Left colon (tissue), 2 donors: Measurements from ENCODE around the gene PLCXD3. TPM values are rescaled to one million over a fixed set of nuclear protein-coding genes. Genes with fewer than 3 reads are reported as not detected.
"Not testable (repeated sequence)": the region's sequence is repeated elsewhere in the genome, so short reads cannot be mapped to it uniquely, and the experiment has no call there.

Experiments used
- ATAC-seq: fragments of 200-7000 bp; cut with Tn5 transposase; one replicate; pipeline ENCODE4 v1.9.1; 2020; ENCODE audit warnings: mild to moderate bottlenecking, moderate library complexity
- DNase-seq, 2 donors: peaks; one replicate each; pipeline ENCODE4 v3.0.0-alpha.2; 2020
- intact Hi-C, 2 donors: fragments of 100-400 bp; cut with DNase I in 1 of 2; cut with micrococcal nuclease in 1 of 2; formaldehyde crosslinking; loops; one replicate each; pipeline versions ENCODE4 v1.11.2 to v1.14.0; 2022; cut with DNase I, micrococcal nuclease
- total RNA-seq, 2 donors: library from RNA; stranded (reverse); fragmentation: NEBNext Ultra II Directional; extraction: Animal tissue kit (Norgen Biotek cat#: 25700); gene quantifications; one replicate each; pipeline ENCODE4 v1.2.1, GENCODE V29; 2021
- donor health status: DM: no; HTN: no; CAD: no.
- donor health status: DM: yes; HTN: yes; CAD: no.

The PLCXD3 gene
- total RNA-seq, 2 donors from 2014 or later, result 0.58 to 0.84 TPM

DNA sequence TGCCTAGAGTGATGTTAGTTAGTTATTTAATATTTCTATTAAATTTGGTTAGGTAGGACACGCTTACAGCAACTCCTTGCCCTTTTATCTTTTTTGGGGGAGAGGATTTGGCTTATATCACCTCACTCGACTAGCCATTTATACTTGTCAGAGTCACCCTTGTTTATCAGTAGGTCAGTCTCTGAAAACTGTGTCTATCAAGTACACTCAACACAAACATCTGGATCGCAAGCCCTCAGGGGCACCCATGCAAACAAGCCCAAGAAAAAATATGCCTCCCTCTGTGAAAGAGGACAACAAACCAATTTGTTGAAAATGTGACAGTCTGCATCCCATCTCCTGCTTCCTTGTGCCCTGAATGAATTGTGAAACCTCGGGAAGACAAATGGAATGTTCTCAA lies 139.9 kb downstream of the PLCXD3 start:
- intact Hi-C loops, result no loop called here
- no peak for DNase-seq
- ATAC-seq, result no peak

DNA sequence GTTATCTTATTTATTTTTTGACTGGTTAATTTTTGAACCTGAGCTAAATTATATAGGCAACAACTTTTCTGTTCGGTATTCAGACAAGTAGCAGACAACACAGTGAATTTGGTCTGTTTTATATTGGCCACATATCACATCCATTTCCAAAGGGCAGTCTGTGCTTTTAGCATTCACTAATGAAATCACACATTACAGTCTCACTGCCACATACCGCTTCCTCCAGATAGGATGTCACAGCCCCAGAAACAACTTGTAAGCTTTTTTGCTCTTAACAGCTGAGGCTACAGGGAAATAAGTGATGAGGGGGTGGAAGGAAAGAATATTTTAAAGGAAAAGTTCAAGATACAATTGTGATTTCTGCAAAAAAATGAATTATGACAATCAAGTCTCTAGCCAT lies 140.6 kb downstream of the PLCXD3 start:
- ATAC-seq (no peak), DNase-seq (no peak)
- intact Hi-C loops, result no loop called here

DNA sequence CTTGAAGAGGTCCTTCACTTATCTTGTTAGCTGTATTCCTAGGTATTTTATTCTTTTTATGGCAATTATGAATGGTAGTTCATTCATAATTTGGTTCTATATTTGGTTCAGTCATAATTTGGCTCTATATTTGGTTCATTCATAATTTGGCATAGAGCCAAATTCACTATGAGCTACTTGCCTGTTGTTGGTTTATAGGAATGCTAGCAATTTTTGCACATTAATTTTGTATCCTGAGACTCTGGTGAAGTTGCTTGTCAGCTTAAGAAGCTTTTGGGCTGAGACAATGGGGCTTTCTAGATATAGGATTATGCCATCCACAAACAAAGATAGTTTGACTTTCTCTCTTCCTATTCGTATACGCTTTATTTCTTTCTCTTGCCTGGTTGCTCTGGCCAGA lies 142.2 kb downstream of the PLCXD3 start:
- ATAC-seq (no peak), DNase-seq (no peak)
- intact Hi-C loops, result no loop called here

DNA sequence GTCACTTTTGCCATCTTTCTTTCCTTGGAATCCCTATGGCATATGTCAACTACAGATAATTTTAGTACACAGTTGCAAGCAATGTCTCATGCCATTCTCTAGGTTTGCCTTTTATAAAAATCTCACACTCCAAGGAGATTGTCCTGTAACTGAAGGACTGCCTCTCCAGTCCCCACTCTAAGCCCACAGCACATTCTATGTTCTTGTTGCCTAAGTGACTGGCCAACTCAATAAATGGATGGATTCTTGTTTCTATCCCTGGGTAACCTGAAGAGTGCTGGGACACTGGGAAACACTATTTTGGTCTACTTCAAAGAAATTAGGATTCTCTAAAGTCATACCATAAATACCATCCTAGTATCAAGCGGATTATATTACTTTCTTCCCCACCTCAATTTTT lies 145.0 kb downstream of the PLCXD3 start:
- DNase-seq (no peak), ATAC-seq (no peak)
- intact Hi-C loops, result no loop called here

DNA sequence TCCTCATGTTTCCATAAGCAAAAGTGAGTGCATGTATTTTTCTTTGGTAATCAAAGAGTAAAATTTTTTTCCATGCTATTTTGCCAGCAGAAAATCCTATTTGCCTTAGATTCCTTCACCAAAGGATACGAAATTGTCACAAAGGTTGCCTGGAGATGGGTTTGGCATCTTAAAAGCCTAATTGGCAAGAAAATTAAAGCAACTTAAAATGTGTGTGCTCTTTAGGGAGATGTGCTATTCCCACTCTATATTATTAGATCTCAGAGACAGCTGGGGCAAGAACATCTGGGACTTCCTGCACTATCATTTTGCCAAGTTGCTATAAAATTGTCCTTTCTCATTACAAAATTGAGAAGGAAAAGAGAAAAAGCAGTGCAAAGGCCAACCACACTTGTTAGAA lies 146.1 kb downstream of the PLCXD3 start:
- intact Hi-C loops, result no loop called here
- ATAC-seq, result no peak
- no peak for DNase-seq

GRCh38 chr5:41363343-41363986 lies 146.9 kb downstream of the PLCXD3 start:
- intact Hi-C loops, result no loop called here
- DNase-seq (no peak), ATAC-seq (no peak)

GRCh38 chr5:41356786-41357185 lies 153.6 kb downstream of the PLCXD3 start:
- ATAC-seq, result no peak
- DNase-seq, result no peak
- intact Hi-C loops, result no loop called here

GRCh38 chr5:41349846-41350245 lies 160.6 kb downstream of the PLCXD3 start:
- intact Hi-C loops, result no loop called here
- ATAC-seq (no peak), DNase-seq (no peak)

DNA sequence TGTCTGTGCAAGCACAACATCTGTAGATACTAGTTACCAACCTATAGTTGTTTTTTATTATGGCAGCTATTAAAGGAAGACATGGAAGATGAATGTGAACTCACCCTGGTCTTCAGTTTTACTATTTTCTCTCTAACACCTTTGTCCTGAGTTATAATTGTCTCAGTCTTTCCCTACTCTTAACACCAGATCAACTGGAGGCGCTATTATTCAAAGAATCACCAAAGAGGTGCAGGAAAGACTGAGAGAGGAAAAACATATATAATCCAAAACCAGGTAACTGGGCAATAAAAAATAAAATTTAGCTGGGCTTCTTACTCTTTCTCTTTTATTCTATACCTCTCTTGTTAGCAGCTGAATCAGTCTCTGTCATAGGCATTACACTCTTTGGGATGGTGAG lies 162.8 kb downstream of the PLCXD3 start:
- ATAC-seq, result no peak
- no peak for DNase-seq
- intact Hi-C loops, result no loop called here

- ATAC-seq (peak; percentile 46), DNase-seq (no peak)
- intact Hi-C loops, result no loop called here
Measured at GRCh38 chr5:41346609-41347008, 163.8 kb downstream of the PLCXD3 start.

GRCh38 chr5:41345295-41345694 lies 165.1 kb downstream of the PLCXD3 start:
- intact Hi-C loops, result no loop called here
- ATAC-seq (no peak), DNase-seq (no peak)

- ATAC-seq, result no peak
- intact Hi-C loops, result no loop called here
- no peak for DNase-seq
Measured at GRCh38 chr5:41339339-41339738, 171.1 kb downstream of the PLCXD3 start.

DNA sequence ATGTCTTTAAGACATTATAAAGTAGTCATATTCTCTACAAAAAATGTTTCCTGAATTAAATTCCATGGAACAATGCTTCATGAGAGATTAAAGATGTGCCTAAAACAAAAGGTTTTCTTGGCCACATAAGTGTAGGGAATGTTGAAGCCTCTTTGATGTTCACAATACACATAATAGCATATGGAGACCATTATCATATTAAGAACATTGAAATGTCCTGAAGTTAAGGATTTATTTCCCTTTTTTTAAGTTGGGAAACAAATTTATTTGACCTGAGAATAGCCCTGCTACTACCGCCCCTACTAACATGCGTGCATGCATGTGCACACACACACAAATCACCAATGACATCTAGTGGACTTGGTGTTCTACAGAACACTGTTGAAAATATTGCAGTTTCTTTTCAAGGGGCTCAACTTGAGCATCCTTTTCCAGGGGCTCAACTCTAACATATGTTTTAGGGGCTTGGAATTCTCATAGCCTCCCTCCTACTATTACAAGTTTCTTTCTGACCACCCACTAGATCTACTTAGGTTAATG lies 172.2 kb downstream of the PLCXD3 start:
- DNase-seq, result no peak
- intact Hi-C loops, result no loop called here
- no peak for ATAC-seq

DNA sequence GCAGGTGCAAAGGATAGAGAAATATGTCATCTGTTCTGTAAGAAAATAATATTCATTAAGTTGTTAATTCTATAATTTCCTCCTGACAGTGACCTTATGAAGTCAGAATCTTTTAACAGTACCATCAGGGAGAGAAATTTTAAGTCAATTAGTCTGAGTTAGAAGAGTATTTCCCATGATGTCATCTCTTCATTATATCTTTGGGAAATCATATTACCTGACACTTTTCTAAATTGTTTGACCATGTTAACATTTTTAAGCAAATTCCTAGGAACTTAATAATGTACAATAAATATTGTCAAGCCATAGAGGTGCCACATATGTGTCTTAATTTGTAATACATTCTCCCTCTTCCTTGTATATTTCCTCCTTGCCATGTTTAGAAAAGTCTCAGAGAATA lies 172.7 kb downstream of the PLCXD3 start:
- intact Hi-C loops, result no loop called here
- ATAC-seq, result no peak

GRCh38 chr5:41337216-41337615 lies 173.2 kb downstream of the PLCXD3 start:
- DNase-seq (no peak), ATAC-seq (no peak)
- intact Hi-C loops, result no loop called here

More for the DNA sequence above, 172.7 kb downstream of the PLCXD3 start:
- DNase-seq, result no peak

GRCh38 chr5:41336471-41336870 lies 173.9 kb downstream of the PLCXD3 start:
- ATAC-seq (no peak), DNase-seq (no peak)
- intact Hi-C loops, result no loop called here

GRCh38 chr5:41335596-41336181 lies 174.7 kb downstream of the PLCXD3 start:
- ATAC-seq (no peak), DNase-seq (no peak)
- intact Hi-C loops, result no loop called here

DNA sequence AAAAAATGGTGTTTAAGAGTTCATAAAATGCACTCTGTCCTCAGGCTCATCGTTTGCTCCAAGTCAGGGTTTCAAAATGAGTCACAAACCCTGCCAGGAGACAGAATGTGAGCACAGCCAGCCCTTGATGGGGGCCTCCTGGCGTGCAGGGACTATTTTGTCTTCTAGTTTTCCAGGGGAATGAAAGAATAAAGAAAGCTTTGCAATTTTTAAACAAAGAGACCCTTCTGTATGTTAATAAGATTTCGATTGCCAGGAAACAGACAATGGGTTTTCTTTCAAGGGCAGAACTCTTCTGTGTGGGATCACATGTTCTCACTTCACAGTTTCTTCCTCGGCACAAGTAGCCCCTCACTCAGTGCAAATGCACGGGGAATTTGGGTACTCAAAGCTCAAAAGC lies 175.6 kb downstream of the PLCXD3 start:
- ATAC-seq (no peak), DNase-seq (no peak)
- intact Hi-C loops, result no loop called here

- intact Hi-C loops, result no loop called here
- no peak for DNase-seq
- no peak for ATAC-seq
Measured at GRCh38 chr5:41334221-41334620, 176.2 kb downstream of the PLCXD3 start.

- no peak for DNase-seq
- intact Hi-C loops, result no loop called here
- no peak for ATAC-seq
Measured at GRCh38 chr5:41325074-41325473, 185.3 kb downstream of the PLCXD3 start.

- DNase-seq, ATAC-seq, intact Hi-C loops: not testable (repeated sequence)
Measured at GRCh38 chr5:41322826-41323225, 187.6 kb downstream of the PLCXD3 start.
